Activated naive CD8-positive, alpha-beta T cell (primary cell): ENCODE measurements around the gene RGS16.
"Not testable (repeated sequence)": the region's sequence is repeated elsewhere in the genome, so short reads cannot be mapped to it uniquely, and the experiment has no call there.

Experiments
- H3K27ac Mint-ChIP-seq: one replicate; pipeline ENCODE4 v1.8.0; 2021; ENCODE audit warnings: mixed read lengths
- H3K27me3 Mint-ChIP-seq: one replicate; pipeline ENCODE4 v1.8.0; 2021; ENCODE audit warnings: mixed read lengths
- H3K36me3 Mint-ChIP-seq: one replicate; pipeline ENCODE4 v1.8.0; 2021; ENCODE audit warnings: mixed read lengths
- H3K4me1 Mint-ChIP-seq: one replicate; pipeline ENCODE4 v1.8.0; 2021; ENCODE audit warnings: low read depth, mixed read lengths
- H3K4me3 Mint-ChIP-seq: one replicate; pipeline ENCODE4 v1.8.0; 2021; ENCODE audit warnings: mild to moderate bottlenecking, mixed read lengths
- H3K9me3 Mint-ChIP-seq: one replicate; pipeline ENCODE4 v1.8.0; 2021; ENCODE audit warnings: low read depth, mixed read lengths

Gene RGS16

DNA sequence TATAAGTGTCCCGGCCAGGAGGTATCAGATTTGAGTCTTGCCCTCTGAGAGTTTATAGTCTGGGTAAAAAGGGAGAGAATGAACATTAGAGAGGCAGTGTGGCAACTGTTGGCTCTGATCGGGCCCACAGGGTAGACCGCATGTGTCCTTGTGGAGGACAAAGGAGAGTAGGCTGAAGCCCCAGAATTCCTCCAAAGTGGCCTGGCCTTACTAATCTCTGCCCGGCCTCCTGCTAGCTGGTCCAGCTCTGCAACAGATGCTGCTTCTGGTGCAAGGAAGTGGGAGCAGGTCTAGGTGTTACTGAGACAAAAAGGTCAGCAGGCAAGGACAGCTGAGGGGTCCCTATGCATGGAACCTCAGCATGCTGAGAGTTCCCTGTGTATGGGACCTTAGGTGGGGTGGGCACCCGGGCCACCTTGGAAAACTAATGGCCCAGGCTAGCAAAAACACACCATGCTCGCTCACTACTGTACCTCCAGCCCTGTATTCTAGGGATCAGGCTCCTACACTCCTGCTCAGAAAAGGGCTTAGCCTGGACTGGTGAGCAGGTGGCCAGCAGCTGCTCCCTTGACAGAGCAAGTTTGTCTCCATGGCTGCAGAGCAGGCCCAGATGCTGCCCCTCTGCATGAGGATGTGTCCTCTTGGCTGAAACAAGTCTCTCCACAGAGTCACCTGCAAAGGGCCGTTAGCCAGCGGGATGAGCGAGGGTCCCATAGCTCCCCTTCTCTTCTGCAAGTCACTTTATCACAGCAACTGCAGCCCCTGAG is 30.3 kb upstream of the RGS16 start:
- no peaks in the 10 kb centered on the region for H3K36me3 Mint-ChIP-seq
- H3K27me3 Mint-ChIP-seq, result peaks cover 1% of the 10 kb centered on the region
- peaks cover 24% of the 10 kb centered on the region for H3K4me1 Mint-ChIP-seq
- no peak overlapping the region for H3K4me3 Mint-ChIP-seq
- H3K27ac Mint-ChIP-seq, result no peak overlapping the region
- H3K9me3 Mint-ChIP-seq, result no peaks in the 10 kb centered on the region

DNA sequence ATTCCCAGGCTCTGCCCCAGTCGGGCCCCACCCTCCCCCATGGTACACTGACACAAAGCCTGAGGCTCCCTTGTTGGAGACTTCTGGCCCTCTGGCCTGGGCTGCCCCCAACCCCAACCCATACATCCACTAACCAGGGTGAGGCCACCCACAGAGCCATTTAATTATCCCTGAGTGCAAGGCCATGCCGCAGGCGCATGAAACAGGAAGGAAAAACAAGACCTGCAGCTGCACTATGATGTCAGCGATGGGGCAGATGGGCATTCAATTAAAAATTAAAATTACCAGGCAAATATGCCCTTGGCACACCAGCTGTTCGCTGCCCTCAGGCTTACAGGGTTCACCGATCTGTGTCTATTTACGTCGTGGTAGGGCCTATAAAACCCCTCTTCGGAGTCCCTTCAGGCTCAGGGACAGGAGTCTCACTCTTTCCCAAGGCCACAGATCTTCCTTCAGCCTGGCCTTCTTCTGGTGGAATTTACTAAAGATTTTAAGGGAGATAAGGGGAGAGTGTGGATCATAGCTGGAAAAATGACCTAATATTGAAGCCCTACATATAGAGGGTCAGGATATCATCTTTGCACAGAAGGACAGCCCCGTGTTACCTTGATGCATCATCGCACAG is 29.6 kb upstream of the RGS16 start:
- Mint-ChIP-seq H3K4me1 (peaks cover 29% of the 10 kb centered on the region), H3K27me3 (peaks cover 1% of the 10 kb centered on the region), H3K9me3 (no peaks in the 10 kb centered on the region), H3K27ac (no peak overlapping the region), H3K4me3 (no peak overlapping the region), H3K36me3 (no peaks in the 10 kb centered on the region)

DNA sequence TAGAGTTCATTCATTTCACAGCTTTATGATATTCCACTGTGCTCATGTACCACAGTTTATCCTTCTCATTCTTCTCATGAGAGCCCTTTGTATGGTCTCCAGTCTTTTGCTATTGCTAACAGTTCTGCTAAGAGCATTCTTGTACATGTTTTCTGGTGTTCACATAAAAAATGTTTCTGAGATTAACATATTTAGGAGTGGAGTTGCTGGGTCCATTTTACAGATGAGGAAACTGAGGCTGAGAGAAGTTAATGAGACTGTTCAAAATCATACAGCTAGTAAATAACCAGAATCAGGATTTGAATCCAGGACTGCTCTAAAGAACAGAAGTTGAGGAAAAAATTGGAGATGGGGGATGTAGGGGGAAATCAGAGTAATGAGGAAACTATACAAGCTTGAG is 28.8 kb upstream of the RGS16 start:
- peaks cover 1% of the 10 kb centered on the region for H3K27me3 Mint-ChIP-seq

DNA sequence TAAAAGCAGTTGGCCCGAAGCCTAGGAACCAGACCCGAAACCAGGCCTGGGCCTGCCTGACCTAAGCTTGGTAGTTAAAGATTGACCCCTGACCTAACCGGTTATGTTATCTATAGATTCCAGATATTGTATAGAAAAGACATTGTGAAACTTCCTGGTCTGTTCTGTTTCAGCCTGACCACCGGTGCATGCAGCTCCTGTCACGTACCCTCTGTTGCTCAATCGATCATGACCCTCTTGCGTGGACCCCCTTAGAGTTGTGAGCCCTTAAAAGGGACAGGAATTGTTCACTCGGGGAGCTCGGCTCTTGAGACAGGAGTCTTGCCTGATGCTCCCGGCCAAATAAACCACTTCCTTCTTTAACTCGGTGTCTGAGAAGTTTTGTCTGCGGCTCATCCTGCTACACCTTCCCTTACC is 28.3 kb upstream of the RGS16 start:
- Mint-ChIP-seq H3K4me3 (peak overlapping the region; percentile 17), H3K4me1 (peaks cover 29% of the 10 kb centered on the region)
- not testable (repeated sequence) for H3K36me3 Mint-ChIP-seq, H3K27me3 Mint-ChIP-seq, H3K27ac Mint-ChIP-seq, H3K9me3 Mint-ChIP-seq

More for the DNA sequence above, 28.8 kb upstream of the RGS16 start:
- no peak overlapping the region for H3K4me3 Mint-ChIP-seq
- no peaks in the 10 kb centered on the region for H3K9me3 Mint-ChIP-seq
- no peaks in the 10 kb centered on the region for H3K36me3 Mint-ChIP-seq
- no peak overlapping the region for H3K27ac Mint-ChIP-seq
- peaks cover 29% of the 10 kb centered on the region for H3K4me1 Mint-ChIP-seq

DNA sequence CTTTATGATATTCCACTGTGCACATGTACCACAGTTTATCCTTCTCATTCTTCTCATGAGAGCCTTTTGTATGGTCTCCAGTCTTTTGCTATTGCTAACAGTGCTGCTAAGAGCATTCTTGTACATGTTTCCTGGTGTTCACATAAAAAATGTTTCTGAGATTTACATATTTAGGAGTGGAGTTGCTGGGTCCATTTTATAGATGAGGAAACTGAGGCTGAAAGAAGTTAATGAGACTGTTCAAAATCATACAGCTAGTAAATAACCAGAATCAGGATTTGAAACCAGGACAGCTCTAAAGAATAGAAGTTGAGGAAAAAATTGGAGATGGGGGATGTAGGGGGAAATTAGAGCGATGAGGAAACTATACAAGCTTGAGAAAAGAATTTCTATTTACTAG is 27.8 kb upstream of the RGS16 start:
- no peak overlapping the region for H3K4me3 Mint-ChIP-seq
- H3K9me3 Mint-ChIP-seq, result no peaks in the 10 kb centered on the region
- no peaks in the 10 kb centered on the region for H3K36me3 Mint-ChIP-seq
- H3K4me1 Mint-ChIP-seq, result peaks cover 32% of the 10 kb centered on the region
- H3K27ac Mint-ChIP-seq, result no peak overlapping the region
- H3K27me3 Mint-ChIP-seq, result peaks cover 1% of the 10 kb centered on the region

DNA sequence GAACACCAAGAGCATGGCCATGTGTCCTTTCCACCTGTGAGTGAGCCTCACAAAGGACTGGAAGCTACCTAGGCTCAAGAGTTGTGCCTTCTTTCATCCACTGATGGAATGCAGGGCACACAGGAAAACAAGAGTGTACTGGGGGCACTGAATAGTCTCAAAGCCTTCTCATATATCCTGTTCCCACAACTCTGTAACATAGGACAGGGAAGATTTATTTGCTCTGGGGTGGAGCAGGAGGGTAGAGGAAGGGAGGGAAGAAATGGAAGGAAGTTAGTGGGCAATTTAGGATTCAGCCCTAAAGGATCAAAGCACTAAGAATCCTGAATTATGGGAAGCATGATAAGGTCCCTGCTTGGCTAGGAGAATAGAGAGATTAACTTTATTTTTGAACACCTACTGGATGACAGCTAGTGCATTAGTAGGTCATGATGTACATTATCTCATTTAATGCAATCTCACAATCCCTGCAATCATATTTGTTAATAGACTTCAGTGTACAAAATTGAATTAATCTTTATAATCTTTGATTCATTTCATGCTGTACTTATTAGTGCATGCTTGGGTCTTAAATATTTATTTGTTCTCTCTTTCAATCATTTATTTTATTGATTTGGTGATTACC is 27.0 kb upstream of the RGS16 start:
- H3K4me1 Mint-ChIP-seq, result peaks cover 38% of the 10 kb centered on the region
- H3K36me3 Mint-ChIP-seq, result no peaks in the 10 kb centered on the region
- no peaks in the 10 kb centered on the region for H3K9me3 Mint-ChIP-seq
- H3K27me3 Mint-ChIP-seq, result peaks cover 1% of the 10 kb centered on the region
- no peak overlapping the region for H3K27ac Mint-ChIP-seq
- no peak overlapping the region for H3K4me3 Mint-ChIP-seq

DNA sequence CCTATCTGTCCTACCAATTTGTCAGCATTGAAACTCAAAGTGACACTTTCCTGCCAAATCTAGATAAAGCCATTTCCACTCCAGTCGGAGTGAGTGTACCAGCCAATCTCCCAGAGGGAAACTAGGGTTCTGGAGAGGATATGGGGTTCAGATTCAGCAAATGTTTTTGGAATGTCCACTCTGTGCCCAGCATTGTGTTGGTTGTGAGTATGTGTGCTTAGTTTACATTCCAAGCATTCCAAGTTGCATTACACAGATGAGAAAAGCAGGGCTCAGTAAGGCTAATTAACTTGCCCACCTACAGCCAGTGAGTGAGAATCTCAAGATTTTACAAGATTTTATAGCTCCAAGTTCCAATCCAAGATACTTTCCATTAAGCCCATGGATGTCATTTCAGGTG is 26.4 kb upstream of the RGS16 start:
- H3K4me3 Mint-ChIP-seq, result peak overlapping the region; percentile 59
- H3K36me3 Mint-ChIP-seq, result no peaks in the 10 kb centered on the region
- peaks cover 43% of the 10 kb centered on the region for H3K4me1 Mint-ChIP-seq
- H3K9me3 Mint-ChIP-seq, result no peaks in the 10 kb centered on the region
- peak overlapping the region; percentile 12 for H3K27ac Mint-ChIP-seq
- H3K27me3 Mint-ChIP-seq, result peaks cover 1% of the 10 kb centered on the region

DNA sequence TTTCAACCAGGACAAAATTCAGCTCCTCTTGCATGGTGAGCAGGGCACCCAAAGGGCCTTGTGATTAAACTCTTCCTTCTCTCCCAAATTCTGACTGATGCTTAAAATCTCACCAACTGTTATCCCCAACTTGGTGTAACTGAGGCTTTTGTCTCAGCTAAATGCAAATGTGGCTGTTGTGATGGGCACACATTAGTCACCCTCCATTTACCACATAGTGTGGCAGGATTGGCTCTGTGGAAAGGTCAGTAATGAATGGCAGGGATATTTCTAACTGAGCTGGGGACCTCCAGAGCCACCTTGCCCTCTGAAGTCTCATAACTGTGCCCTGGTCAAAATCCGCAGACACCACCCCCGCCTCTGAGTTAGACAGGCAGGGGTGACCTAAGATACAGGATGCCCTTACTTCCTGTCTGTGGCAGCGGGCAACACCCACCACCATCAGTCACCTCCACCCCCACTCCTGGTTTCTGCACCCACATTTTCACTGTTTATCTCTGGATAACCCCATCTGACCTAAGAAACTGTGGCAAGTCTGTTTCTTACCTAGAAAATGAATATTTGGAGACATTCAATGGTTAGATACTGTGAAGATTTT is 25.4 kb upstream of the RGS16 start:
- H3K27ac Mint-ChIP-seq, result peak overlapping the region; percentile 13

DNA sequence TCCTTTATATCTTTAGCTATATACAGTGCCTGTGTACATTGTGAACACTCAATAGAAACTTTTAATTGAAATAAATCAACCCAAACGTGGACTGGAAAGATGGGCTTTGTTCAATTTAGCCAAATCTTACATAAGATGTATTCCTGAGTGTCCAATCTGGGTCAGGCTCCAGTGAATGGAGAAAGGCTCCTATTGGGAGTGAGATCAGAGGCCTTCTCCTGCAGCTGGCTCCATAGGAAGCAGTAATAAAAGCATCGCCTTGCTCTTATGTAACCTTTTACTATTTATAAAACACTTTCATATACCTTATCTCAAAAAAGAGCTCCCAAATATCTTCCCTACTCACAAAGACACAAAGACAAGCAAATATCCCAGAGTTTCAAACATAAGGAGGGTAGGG is 24.9 kb upstream of the RGS16 start:
- Mint-ChIP-seq H3K27ac (peak overlapping the region; percentile 13), H3K4me1 (peaks cover 56% of the 10 kb centered on the region), H3K4me3 (peak overlapping the region; percentile 61), H3K36me3 (no peaks in the 10 kb centered on the region), H3K9me3 (no peaks in the 10 kb centered on the region), H3K27me3 (no peaks in the 10 kb centered on the region)

More for the DNA sequence above, 25.4 kb upstream of the RGS16 start:
- Mint-ChIP-seq H3K4me1 (peaks cover 52% of the 10 kb centered on the region), H3K36me3 (no peaks in the 10 kb centered on the region), H3K27me3 (peaks cover 1% of the 10 kb centered on the region), H3K4me3 (peak overlapping the region; percentile 61), H3K9me3 (no peaks in the 10 kb centered on the region)

DNA sequence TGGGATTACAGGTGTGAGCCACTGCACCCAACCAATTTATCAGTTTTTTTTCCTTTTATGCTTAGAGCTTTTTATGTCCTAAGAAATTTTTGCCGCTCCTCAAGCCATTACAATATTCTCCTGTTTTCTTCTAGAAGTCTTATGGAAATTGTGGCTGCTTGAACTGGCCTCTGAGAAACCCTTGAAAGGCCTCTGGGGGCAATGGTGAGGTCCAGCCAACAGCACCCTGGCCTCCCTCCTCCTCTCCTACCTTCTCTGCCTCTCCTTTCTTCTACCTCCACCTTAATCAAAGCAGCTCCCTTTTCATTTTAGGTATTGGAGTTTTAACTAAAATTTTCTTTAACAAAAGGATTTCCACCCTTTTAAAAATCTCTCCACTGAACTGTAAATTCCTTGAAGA is 24.5 kb upstream of the RGS16 start:
- H3K27ac Mint-ChIP-seq, result no peak overlapping the region
- no peak overlapping the region for H3K4me3 Mint-ChIP-seq
- no peaks in the 10 kb centered on the region for H3K9me3 Mint-ChIP-seq
- peaks cover 59% of the 10 kb centered on the region for H3K4me1 Mint-ChIP-seq
- H3K36me3 Mint-ChIP-seq, result no peaks in the 10 kb centered on the region
- no peaks in the 10 kb centered on the region for H3K27me3 Mint-ChIP-seq

DNA sequence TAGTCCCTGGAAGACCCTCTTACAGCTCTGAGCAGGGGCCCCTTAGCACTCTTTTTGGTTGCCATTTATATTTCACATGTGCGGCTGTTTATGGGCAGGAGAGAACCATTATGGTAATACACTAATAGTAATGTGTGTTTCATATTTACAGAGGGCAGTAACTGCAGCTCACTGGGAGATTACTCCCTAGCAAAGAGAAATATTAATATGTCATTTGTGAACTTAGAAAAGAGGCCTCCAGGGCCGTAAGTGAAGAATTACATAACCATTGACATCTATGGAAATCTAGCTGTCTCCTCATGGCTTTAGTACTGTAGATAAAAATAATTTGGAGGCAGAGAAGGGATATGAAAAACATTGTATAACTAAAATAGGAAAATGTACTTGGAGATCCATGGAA is 23.4 kb upstream of the RGS16 start:
- H3K4me1 Mint-ChIP-seq, result peaks cover 68% of the 10 kb centered on the region

DNA sequence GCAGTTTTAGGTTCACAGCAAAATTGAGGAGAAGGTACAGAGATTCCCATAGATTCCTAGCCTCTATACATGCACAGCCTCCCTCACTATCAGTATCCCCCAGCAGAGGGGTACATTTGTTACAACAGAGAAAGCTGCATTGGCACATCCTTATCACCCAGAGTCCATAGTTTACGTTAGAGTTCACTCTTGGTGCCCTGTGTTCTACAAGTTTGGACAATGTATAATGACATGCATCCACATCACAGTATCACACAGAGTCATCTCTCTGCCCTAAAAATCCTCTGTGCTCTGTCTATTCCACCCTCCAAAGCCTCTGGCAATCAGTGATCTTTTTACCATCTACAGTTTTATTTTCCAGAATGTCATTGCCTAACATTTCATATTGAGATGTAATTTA is 22.3 kb upstream of the RGS16 start:
- peaks cover 66% of the 10 kb centered on the region for H3K4me1 Mint-ChIP-seq

More for the DNA sequence above, 23.4 kb upstream of the RGS16 start:
- Mint-ChIP-seq H3K36me3 (no peaks in the 10 kb centered on the region), H3K9me3 (no peaks in the 10 kb centered on the region), H3K4me3 (no peak overlapping the region), H3K27ac (no peak overlapping the region), H3K27me3 (no peaks in the 10 kb centered on the region)

DNA sequence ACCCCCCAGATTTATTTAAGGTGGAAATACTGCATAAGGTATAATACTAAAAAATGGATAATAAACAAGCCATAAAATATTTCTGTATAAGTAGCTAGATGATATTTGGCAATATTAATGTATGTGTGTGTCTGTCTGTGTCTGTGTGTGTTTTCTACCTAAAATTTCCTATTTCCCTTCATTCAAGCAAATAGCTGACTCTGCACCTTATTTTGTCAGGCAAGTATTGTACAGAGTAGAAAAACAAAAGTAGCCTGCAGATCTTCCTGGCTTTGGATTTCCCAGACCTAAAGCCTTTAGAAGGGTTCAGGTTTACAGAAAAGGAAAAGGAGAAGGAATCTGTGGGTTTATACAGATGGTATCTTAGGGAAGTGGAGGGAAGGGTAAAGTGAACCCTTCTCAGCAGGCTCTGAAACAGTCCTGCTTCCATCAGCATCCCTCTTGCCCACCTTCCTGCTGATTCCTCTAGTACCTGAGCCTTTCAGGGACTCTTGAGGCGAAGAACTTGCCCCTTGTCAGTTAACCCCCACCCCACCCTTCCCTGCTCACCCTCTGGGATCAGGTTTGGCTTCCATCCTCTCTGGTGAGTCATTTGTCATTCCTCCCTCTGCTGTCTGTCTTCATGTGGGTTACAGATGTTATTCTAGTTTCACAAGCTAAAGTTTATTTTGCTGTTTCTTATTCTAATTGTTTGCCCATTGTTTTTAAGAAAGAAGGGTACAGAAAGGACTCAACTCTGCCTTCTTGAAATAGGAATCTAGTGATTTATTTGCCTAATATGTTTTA is 21.7 kb upstream of the RGS16 start:
- H3K36me3 Mint-ChIP-seq, result no peaks in the 10 kb centered on the region
- H3K4me3 Mint-ChIP-seq, result no peak overlapping the region
- H3K27me3 Mint-ChIP-seq, result no peaks in the 10 kb centered on the region
- peaks cover 3% of the 10 kb centered on the region for H3K9me3 Mint-ChIP-seq
- H3K27ac Mint-ChIP-seq, result no peak overlapping the region
- H3K4me1 Mint-ChIP-seq, result peaks cover 70% of the 10 kb centered on the region

More for the DNA sequence above, 22.3 kb upstream of the RGS16 start:
- Mint-ChIP-seq H3K4me3 (no peak overlapping the region), H3K27ac (no peak overlapping the region), H3K36me3 (no peaks in the 10 kb centered on the region), H3K27me3 (no peaks in the 10 kb centered on the region), H3K9me3 (no peaks in the 10 kb centered on the region)

DNA sequence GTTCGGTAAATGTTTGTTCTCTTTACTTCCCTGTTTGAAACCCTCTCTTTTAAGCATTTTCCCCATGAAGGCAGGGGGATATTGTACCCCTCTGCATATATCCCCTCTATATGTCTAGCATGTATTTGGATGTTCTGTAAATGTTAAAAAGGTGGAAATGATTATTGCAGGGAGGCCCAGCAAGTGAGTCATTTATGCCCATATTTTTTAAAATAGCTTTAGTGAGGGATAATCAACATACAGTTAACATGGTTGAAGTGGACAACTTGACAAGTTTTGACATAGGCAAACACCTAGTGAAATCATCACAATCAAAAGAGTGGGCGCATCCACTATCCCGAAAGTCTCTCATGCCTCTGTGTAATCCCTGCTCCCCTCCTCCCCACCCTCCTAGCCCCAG is 20.8 kb upstream of the RGS16 start:
- Mint-ChIP-seq H3K36me3 (peaks cover 3% of the 10 kb centered on the region), H3K27ac (no peak overlapping the region), H3K9me3 (peaks cover 6% of the 10 kb centered on the region), H3K27me3 (no peaks in the 10 kb centered on the region), H3K4me1 (peaks cover 66% of the 10 kb centered on the region), H3K4me3 (no peak overlapping the region)
